HuH-7.5 (cell line): ENCODE data around the gene RAPGEF3.

Source experiments
- DNase-seq: peaks from one replicate; pipeline ENCODE4 v3.0.0; 2011; ENCODE audit warnings: low spot score

RAPGEF3 gene

GRCh38 chr12:47775100-47775911 is 16.6 kb upstream of the RAPGEF3 start:
- DNase-seq: no peak

GRCh38 chr12:47774663-47775062 is 16.0 kb upstream of the RAPGEF3 start:
- DNase-seq: no peak

- DNase-seq: peak; percentile 71
Measured at GRCh38 chr12:47773858-47774580, 15.3 kb upstream of the RAPGEF3 start.

GRCh38 chr12:47773062-47773857 is 14.6 kb upstream of the RAPGEF3 start, which contains the start of gene SLC48A1:
SLC48A1 (plus strand) TSS chr12:47773238; CDS start chr12:47773305, 67 bp downstream.
- peak; percentile 94 for DNase-seq

GRCh38 chr12:47772738-47773061 is 14.0 kb upstream of the RAPGEF3 start:
- no peak for DNase-seq

- DNase-seq: no peak
Measured at GRCh38 chr12:47772094-47772660, 13.5 kb upstream of the RAPGEF3 start.

- no peak for DNase-seq
Measured at GRCh38 chr12:47771304-47771703, 12.6 kb upstream of the RAPGEF3 start.

- peak; percentile 69 for DNase-seq
Measured at GRCh38 chr12:47770086-47770726, 11.5 kb upstream of the RAPGEF3 start.

GRCh38 chr12:47769234-47770085 is 10.8 kb upstream of the RAPGEF3 start:
- no peak for DNase-seq

- peak; percentile 72 for DNase-seq
Measured at GRCh38 chr12:47768323-47768811, 9.7 kb upstream of the RAPGEF3 start.

GRCh38 chr12:47767216-47767724 is 8.6 kb upstream of the RAPGEF3 start:
- DNase-seq: no peak

- DNase-seq: no peak
Measured at GRCh38 chr12:47766502-47767215, 8.0 kb upstream of the RAPGEF3 start.

- no peak for DNase-seq
Measured at GRCh38 chr12:47763481-47764346, 5.0 kb upstream of the RAPGEF3 start.

GRCh38 chr12:47762850-47763465 is 4.3 kb upstream of the RAPGEF3 start:
- DNase-seq: no peak

- DNase-seq: no peak
Measured at GRCh38 chr12:47758584-47758833, 171 bp downstream of the RAPGEF3 start.

GRCh38 chr12:47757840-47758583 is 668 bp downstream of the RAPGEF3 start:
- no peak for DNase-seq

GRCh38 chr12:47757364-47757839 is 1.3 kb downstream of the RAPGEF3 start:
- DNase-seq: no peak
